PFSK-1 (cell line): ENCODE measurements around the gene AUTS2.

ENCODE experiments used
- FOXP2 ChIP-seq: optimal IDR thresholded peaks from 2 replicates; pipeline ENCODE3; 2011; ENCODE audit warnings: borderline replicate concordance, control low read depth, inconsistent platforms; ENCODE audit not compliant: insufficient read depth; ENCODE audit errors: extremely low read length, extremely low read depth
- POLR2AphosphoS5 ChIP-seq: IDR thresholded peaks from 2 replicates; pipeline ENCODE4 v1.6.1; 2012; ENCODE audit warnings: low read depth, mild to moderate bottlenecking, control low read depth, low read length, moderate library complexity
- SIN3A ChIP-seq: IDR thresholded peaks from 2 replicates; pipeline ENCODE4 v1.6.1; 2012; ENCODE audit warnings: mild to moderate bottlenecking, low read length, moderate library complexity, borderline replicate concordance; ENCODE audit not compliant: insufficient read depth
- TAF1 ChIP-seq: IDR thresholded peaks from 2 replicates; pipeline ENCODE4 v1.6.1; 2012; ENCODE audit warnings: low read length, control low read depth, borderline replicate concordance; ENCODE audit not compliant: insufficient read depth
- TF ChIP-seq, protein P1 (sequence below), 2 experiments: IDR thresholded peaks; 2 replicates each; pipeline versions ENCODE4 v1.6.1 to v1.8.0; 2011 to 2012; ENCODE audit warnings: low read depth in 2 of 2, low read length in 2 of 2, control low read depth in 1 of 2, inconsistent platforms in 1 of 2, mild to moderate bottlenecking in 1 of 2, moderate library complexity in 1 of 2; ENCODE audit not compliant: insufficient read depth in 1 of 2

Gene AUTS2

DNA sequence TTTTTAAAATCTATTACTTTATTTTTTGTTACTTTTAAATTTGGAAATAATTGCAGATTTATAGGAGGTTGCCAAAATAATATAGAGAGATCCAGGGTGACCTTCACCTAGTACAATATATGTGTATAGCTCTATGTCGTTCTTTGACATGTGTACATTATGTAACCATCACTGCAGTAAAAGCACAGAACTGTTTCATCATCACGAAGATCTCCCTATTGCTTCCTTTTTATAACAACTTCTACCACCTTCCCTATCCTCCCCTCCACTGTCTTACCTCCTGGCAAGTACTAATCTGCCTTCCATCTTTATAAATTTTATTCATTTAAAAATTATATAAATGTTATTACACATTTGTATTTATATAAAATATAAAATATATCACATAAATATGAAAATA, 251.0 kb downstream of the AUTS2 start:
- TF ChIP-seq SIN3A: no peak
- no peak for TF ChIP-seq TAF1
- no peak for TF ChIP-seq POLR2AphosphoS5
- TF ChIP-seq, protein P1, sequence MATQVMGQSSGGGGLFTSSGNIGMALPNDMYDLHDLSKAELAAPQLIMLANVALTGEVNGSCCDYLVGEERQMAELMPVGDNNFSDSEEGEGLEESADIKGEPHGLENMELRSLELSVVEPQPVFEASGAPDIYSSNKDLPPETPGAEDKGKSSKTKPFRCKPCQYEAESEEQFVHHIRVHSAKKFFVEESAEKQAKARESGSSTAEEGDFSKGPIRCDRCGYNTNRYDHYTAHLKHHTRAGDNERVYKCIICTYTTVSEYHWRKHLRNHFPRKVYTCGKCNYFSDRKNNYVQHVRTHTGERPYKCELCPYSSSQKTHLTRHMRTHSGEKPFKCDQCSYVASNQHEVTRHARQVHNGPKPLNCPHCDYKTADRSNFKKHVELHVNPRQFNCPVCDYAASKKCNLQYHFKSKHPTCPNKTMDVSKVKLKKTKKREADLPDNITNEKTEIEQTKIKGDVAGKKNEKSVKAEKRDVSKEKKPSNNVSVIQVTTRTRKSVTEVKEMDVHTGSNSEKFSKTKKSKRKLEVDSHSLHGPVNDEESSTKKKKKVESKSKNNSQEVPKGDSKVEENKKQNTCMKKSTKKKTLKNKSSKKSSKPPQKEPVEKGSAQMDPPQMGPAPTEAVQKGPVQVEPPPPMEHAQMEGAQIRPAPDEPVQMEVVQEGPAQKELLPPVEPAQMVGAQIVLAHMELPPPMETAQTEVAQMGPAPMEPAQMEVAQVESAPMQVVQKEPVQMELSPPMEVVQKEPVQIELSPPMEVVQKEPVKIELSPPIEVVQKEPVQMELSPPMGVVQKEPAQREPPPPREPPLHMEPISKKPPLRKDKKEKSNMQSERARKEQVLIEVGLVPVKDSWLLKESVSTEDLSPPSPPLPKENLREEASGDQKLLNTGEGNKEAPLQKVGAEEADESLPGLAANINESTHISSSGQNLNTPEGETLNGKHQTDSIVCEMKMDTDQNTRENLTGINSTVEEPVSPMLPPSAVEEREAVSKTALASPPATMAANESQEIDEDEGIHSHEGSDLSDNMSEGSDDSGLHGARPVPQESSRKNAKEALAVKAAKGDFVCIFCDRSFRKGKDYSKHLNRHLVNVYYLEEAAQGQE (IDR thresholded peaks at IDR 0.05; ENCODE audit: insufficient read depth in 1 of 2, low read depth in 2 of 2, low read length in 2 of 2): no peak
- TF ChIP-seq FOXP2: no peak

DNA sequence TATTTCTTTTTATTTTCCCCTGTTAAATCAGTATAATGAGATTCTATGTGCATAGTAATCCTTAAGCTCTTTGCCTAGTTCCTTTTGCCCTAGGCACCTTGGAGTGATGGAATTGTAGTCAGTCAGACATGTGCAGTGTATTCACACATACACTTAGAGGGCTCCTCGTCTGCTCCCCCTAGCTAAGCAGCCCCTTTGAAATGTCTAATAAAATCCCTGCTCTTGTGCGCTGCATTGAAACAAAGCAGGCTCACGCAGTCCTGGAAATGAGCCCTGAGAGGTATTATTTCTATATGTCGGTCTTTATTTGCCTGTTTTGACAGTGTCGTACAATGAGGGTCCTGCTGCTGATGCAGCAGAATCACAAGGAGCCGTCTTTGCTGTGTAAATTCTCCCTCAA, 258.7 kb downstream of the AUTS2 start:
- TF ChIP-seq SIN3A: no peak
- TF ChIP-seq POLR2AphosphoS5: no peak
- TF ChIP-seq TAF1: no peak
- no peak for TF ChIP-seq FOXP2
- TF ChIP-seq, protein P1 (IDR thresholded peaks at IDR 0.05; ENCODE audit: insufficient read depth in 1 of 2, low read depth in 2 of 2, low read length in 2 of 2): no peak

DNA sequence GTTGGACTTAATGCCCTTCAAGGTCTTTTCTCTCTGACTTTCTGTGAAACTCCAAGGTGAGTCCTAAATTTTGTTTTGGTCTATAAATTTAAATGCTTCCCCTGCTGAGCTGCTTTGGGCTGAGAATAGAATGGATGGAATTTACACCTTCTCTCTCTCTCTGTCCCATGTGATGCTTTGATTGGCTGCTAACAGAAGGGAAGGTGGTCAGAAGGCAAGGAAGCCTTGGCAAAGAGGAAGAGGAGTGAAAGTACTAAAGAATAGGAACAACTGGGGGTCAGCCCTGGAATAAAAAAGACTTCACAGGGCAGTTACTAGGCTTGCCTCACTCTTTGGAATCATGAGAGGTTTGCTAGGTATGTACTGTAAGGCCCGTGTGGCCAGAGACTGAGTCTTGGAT, 260.2 kb downstream of the AUTS2 start:
- TF ChIP-seq POLR2AphosphoS5 (no peak), SIN3A (no peak), FOXP2 (no peak), TAF1 (no peak)
- TF ChIP-seq, protein P1 (IDR thresholded peaks at IDR 0.05; ENCODE audit: insufficient read depth in 1 of 2, low read depth in 2 of 2, low read length in 2 of 2): no peak

DNA sequence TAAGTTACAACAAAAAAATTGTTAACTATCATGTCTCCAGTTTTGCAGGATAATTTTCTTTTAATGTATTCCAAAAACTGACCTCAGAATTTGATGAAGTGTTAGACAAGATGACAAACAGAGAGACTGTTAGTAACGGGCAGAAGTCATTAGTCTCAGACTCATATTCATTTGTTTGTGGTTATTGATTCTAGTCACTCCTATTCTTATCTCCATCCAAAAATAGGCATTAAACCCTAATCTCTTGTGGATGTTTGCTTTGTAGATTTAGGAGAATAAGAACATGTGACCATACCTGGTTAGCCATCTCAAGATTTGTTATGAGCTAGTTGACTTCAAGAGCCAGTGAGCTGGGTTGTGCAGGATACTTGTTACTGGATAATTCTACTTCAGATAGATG, 261.1 kb downstream of the AUTS2 start:
- TF ChIP-seq, protein P1 (IDR thresholded peaks at IDR 0.05; ENCODE audit: insufficient read depth in 1 of 2, low read depth in 2 of 2, low read length in 2 of 2): no peak
- TF ChIP-seq TAF1 (no peak), FOXP2 (no peak), POLR2AphosphoS5 (no peak), SIN3A (no peak)

DNA sequence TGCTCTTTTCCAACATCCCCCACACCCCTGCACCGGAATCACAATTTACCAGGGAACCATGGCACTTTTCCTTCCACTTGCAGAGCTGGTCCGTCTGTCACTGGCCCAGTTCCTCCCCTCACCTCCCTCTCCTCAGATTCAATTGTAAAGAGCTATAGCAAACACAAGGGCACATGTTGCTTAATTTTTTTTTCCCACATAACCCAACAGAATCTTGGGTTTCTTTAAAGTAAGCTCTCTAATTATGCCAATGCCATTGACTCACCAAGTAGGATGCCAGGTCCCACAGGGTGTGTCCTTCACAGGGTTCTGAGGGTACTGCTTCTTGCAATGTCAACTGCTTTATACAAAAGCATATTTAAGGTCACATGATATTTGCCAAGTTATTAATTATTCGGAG, 262.2 kb downstream of the AUTS2 start:
- TF ChIP-seq, protein P1 (IDR thresholded peaks at IDR 0.05; ENCODE audit: insufficient read depth in 1 of 2, low read depth in 2 of 2, low read length in 2 of 2): no peak
- TF ChIP-seq SIN3A (no peak), POLR2AphosphoS5 (no peak), TAF1 (no peak), FOXP2 (no peak)
